Stomach (tissue), 9 donors: Measurements from ENCODE around the gene MRPS18C. TPM values are rescaled to one million over a fixed set of nuclear protein-coding genes. Genes with fewer than 3 reads are reported as not detected.
"Not testable (repeated sequence)": the region's sequence is repeated elsewhere in the genome, so short reads cannot be mapped to it uniquely, and the experiment has no call there.

Experiments used
- DNase-seq, 2 donors: peaks; one replicate each; pipeline versions ENCODE4 v3.0.0 to v3.0.0-alpha.2; 2013 to 2019
- H3K27ac ChIP-seq, 5 donors: fragments of 200-600 bp in 4 of 5; sonication (generic) in 4 of 5; one replicate each; pipeline ENCODE4 v1.5.1; 2013 to 2019; ENCODE audit warnings: mild to moderate bottlenecking in 1 of 5, moderate library complexity in 1 of 5
- H3K27me3 ChIP-seq, 3 donors: fragments of 200-600 bp; sonication (generic); one replicate each; pipeline ENCODE4 v1.5.1; 2017 to 2019; ENCODE audit warnings: mixed run types in 1 of 3
- H3K36me3 ChIP-seq, 4 donors: fragments of 200-600 bp; sonication (generic); 1 replicate in 3 of 4; 2 replicates in 1 of 4; pipeline ENCODE4 v1.5.1; 2016 to 2019
- H3K4me1 ChIP-seq, 4 donors: fragments of 200-600 bp; sonication (generic); one replicate each; pipeline ENCODE4 v1.5.1; 2016 to 2019
- H3K4me3 ChIP-seq, 4 donors: fragments of 200-600 bp; sonication (generic) in 3 of 4; one replicate each; pipeline ENCODE4 v1.5.1; 2016 to 2019; ENCODE audit warnings: mild to moderate bottlenecking in 1 of 4
- H3K9me3 ChIP-seq, 4 donors: fragments of 200-600 bp; sonication (generic); one replicate each; pipeline ENCODE4 v1.5.1; 2016 to 2019
- EP300 ChIP-seq: sonication (generic); formaldehyde crosslinking; IDR thresholded peaks from one replicate; pipeline ENCODE4 v1.6.1; 2017; ENCODE audit warnings: antibody characterized with exemption
- POLR2A ChIP-seq, 4 donors: fragments of 450-650 bp; IDR thresholded peaks; one replicate each; pipeline ENCODE4 v1.6.1; 2016; ENCODE audit warnings: antibody characterized with exemption in 4 of 4, control low read depth in 2 of 4, mild to moderate bottlenecking in 1 of 4, moderate library complexity in 1 of 4
- POLR2AphosphoS5 ChIP-seq, 3 donors: sonication (generic); formaldehyde crosslinking; IDR thresholded peaks; one replicate each; pipeline ENCODE4 v1.6.1; 2016; ENCODE audit warnings: antibody characterized with exemption in 3 of 3
- WGBS, 5 donors: extraction: QIAGEN DNeasy Blood & Tissue Kit in 3 of 5; methylation state at CpG; one replicate each; pipeline versions ENCODE4 v1.1.5 to v1.1.7; 2013 to 2018; 5-methylcytosine and 5-hydroxymethylcytosine counted together
- intact Hi-C: fragments of 100-400 bp; cut with DNase I; formaldehyde crosslinking; loops from one replicate; pipeline ENCODE4 v1.15.1; 2023; ENCODE audit warnings: low total_unique reads
- polyA plus RNA-seq, 3 donors: library from polyadenylated mRNA; stranded (reverse); fragments of 200-250 nt; gene quantifications; one replicate each; pipeline ENCODE4 v1.2.3, GENCODE V29; 2013
- total RNA-seq, 5 donors: library from RNA; depleted of rRNA; stranded (reverse); fragments of >200 nt; gene quantifications; one replicate each; pipeline versions ENCODE4 v1.1.0 to v1.2.3, GENCODE V29; 2014 to 2016
- TF ChIP-seq, protein P1 (sequence below), 7 experiments: fragments of 450-650 bp in 4 of 7; fragments of 200-600 bp in 3 of 7; sonication (generic) in 3 of 7; IDR thresholded peaks; one replicate each; pipeline ENCODE4 v1.5.1; 2016 to 2019; ENCODE audit warnings: antibody characterized with exemption in 7 of 7, control low read depth in 2 of 7, mild to moderate bottlenecking in 1 of 7
- donor health status: healthy with polysubstance abuse.
- donor health status: Bipolar disorder and iron deficiency.
- donor health status: healthy.

MRPS18C gene
- total and polyA plus RNA-seq, 8 donors = 4.3 to 63.6 (median 25.0) TPM

DNA sequence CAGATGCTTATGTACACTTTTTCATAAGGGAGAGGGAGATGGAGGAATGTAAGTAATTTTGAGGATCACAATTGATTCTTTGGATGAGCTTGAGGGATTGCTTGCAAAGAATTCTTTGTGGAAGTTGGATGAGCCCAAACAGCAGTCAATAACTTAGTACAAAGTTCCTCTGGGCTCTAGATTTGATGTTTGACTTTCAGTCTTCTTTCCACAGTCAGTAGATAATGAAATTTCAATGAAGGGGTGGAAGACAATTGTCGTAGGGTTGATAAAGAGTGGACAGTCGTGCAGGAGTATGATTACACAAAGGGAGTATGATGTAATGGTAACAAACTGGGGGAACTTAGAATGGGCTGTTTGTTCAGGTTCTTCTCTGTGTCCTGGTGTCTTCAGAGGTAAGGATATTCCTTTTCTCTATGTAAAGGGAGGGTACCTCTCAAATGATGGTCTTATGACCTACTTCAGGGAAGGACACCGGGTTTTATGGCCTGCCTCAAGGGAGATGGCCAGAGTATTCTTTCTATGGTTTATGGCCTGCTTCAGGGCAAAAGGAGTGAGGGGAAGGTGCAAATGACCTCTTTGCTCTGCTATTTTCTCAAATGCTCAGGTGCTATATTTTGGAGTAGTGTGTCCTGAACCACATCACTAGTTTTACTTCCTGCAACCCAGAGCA is 30.7 kb downstream of the MRPS18C start:
- Histone ChIP-seq H3K9me3 (no peaks in the 10 kb centered on the region), H3K4me1 (peaks cover 0 to 23% (median 15%) of the 10 kb centered on the region in 4 donors), H3K27me3 (no peaks in the 10 kb centered on the region), H3K27ac (no peak overlapping the region), H3K4me3 (no peak overlapping the region), H3K36me3 (no peaks in the 10 kb centered on the region)
- no peak for DNase-seq
- intact Hi-C loops = no loop called here
- TF ChIP-seq EP300 = no peak
- TF ChIP-seq, protein P1, sequence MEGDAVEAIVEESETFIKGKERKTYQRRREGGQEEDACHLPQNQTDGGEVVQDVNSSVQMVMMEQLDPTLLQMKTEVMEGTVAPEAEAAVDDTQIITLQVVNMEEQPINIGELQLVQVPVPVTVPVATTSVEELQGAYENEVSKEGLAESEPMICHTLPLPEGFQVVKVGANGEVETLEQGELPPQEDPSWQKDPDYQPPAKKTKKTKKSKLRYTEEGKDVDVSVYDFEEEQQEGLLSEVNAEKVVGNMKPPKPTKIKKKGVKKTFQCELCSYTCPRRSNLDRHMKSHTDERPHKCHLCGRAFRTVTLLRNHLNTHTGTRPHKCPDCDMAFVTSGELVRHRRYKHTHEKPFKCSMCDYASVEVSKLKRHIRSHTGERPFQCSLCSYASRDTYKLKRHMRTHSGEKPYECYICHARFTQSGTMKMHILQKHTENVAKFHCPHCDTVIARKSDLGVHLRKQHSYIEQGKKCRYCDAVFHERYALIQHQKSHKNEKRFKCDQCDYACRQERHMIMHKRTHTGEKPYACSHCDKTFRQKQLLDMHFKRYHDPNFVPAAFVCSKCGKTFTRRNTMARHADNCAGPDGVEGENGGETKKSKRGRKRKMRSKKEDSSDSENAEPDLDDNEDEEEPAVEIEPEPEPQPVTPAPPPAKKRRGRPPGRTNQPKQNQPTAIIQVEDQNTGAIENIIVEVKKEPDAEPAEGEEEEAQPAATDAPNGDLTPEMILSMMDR (IDR thresholded peaks at IDR 0.05) = no peak
- no peak for TF ChIP-seq POLR2AphosphoS5 (IDR thresholded peaks at IDR 0.05)
- no peak for TF ChIP-seq POLR2A (IDR thresholded peaks at IDR 0.05)
- WGBS, 5 donors = 76 to 86% (median 83%) methylated on average over 3 of the region's 3 CpGs

DNA sequence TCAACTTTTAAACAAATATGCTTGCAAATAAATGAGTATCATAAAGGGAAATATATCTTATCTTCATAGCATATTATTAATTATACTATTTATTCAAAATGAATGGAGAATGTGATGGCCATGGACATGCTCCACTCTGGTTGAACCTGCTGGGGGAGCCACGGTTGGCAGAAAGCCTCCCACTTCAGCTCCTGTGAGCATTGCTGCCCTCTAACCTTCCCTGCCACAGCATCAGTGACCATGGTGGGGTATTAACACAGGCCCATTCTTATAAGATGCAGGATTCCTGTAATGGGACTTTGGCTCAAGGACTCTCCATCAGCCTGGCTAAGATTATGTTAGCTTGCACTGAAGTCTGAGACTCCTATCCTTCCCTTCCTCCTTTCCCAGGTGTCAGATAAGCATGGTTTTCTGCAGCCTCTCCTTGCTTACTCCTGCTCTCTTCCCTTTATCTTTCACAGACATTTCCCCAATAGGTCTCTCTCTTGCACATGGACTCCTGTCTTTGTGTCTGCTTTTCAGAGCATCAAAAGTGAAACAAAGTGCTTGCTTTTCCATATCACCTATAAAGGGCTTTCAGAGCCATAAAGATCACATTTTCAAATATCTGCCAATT is 34.0 kb downstream of the MRPS18C start:
- Histone ChIP-seq H3K27ac (no peak overlapping the region), H3K27me3 (no peaks in the 10 kb centered on the region), H3K4me3 (no peak overlapping the region), H3K36me3 (no peaks in the 10 kb centered on the region), H3K9me3 (no peaks in the 10 kb centered on the region), H3K4me1 (peaks cover 0 to 10% (median 7%) of the 10 kb centered on the region in 4 donors)
- 10 to 28% (median 18%) methylated on average over 1 of the region's 1 CpG for WGBS, 5 donors
- TF ChIP-seq, protein P1 (IDR thresholded peaks at IDR 0.05) = no peak
- TF ChIP-seq EP300 = no peak
- TF ChIP-seq POLR2A (IDR thresholded peaks at IDR 0.05) = no peak
- TF ChIP-seq POLR2AphosphoS5 (IDR thresholded peaks at IDR 0.05) = no peak
- DNase-seq = no peak
- intact Hi-C loops = no loop called here

DNA sequence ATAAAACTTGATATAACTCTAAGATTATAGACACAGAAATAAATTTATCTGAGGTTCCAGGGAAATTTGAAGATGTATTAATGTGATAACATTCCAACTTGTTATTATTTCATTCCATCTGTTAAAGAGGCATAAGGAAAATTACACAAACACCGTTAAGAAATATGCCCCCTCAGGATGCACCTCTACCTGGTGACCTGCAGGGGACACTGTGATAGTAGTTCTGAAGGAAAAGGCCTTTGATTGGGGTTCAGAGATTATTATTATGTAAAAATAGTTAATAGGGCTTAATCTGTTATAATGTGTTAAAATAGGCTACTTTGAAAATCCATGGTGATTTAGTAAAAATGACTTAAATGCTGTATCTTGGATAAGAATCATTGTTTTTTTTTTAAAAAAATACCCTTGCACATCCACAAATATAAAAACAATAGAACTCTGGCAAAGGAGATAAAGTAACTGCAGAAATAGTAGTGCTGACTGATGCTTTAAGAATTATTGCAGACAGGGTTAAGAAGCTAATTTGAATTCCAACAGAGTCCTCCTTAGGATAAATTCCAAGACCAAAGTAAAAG is 35.1 kb downstream of the MRPS18C start:
- Histone ChIP-seq H3K36me3 (no peaks in the 10 kb centered on the region), H3K9me3 (no peaks in the 10 kb centered on the region), H3K4me1 (peaks cover 0 to 2% (median 0%) of the 10 kb centered on the region in 4 donors), H3K27me3 (no peaks in the 10 kb centered on the region), H3K27ac (no peak overlapping the region), H3K4me3 (no peak overlapping the region)
- peak in 1 of 2 donors; percentile 50 for DNase-seq
- no peak for TF ChIP-seq POLR2AphosphoS5 (IDR thresholded peaks at IDR 0.05)
- TF ChIP-seq, protein P1 (IDR thresholded peaks at IDR 0.05) = peak in 4 of 7 experiments; percentile 35 to 69 (median 54)
- intact Hi-C loops = no loop called here
- WGBS, 5 donors = 0 to 10% (median 4%) methylated on average over 1 of the region's 1 CpG

DNA sequence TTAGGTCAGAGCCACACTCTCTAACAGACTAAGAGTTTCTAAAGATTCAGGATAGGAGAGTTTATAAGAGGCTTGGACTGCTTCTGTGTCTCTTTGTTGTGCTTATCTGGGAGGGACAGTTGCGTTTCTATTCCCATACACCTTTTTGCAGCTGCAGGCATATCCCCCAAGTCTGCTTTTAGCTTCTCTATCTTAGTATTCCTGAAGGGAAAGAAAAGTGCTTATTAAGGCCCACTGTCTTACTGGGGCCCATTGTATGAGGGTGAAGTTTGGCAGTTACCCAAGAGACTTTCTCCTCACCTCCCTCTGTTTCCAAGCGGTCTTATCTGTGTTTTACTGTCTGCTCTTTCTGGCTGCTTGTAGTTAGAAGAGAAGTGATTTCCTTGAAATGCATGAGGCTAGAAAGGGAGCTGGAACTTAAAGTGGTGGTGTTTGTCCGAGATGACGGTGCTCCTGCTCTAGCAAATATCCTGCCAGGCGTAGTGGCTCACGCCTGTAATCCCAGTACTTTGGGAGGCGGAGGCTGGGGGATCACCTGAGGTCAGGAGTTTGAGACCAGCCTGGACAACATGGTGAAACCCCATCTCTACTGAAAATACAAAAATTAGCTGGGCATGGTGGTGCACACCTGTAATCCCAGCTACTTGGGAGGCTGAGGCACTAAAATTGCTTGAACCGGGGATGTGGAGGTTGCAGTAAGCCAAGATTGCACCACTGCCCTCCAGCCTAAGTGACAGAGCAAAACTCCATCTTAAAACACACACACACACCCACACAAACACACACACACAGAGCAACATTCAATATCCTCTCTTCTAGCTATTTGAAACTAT is 40.4 kb downstream of the MRPS18C start:
- H3K4me1 ChIP-seq, H3K36me3 ChIP-seq, intact Hi-C loops, H3K4me3 ChIP-seq, H3K27me3 ChIP-seq, H3K27ac ChIP-seq, DNase-seq, H3K9me3 ChIP-seq: not testable (repeated sequence)
- 58 to 72% (median 61%) methylated on average over 8 of the region's 8 CpGs for WGBS, 5 donors
